Activated B cell treated with CpG ODN at 0.5 μM for 24 hours (primary cell): ENCODE results near the gene RERE. TPM values are rescaled to one million over a fixed set of nuclear protein-coding genes. Genes with fewer than 3 reads are reported as not detected.
"Not testable (repeated sequence)": the region's sequence is repeated elsewhere in the genome, so short reads cannot be mapped to it uniquely, and the experiment has no call there.

Source experiments
- ATAC-seq: fragments of 200-7000 bp; cut with Tn5 transposase; one replicate; pipeline ENCODE4 v1.10.0; 2021; ENCODE audit warnings: low read depth, mild to moderate bottlenecking, moderate library complexity
- CTCF ChIA-PET: fragments of 350-600 bp; sonication (Branson Sonifier 250); formaldehyde crosslinking; loops from one replicate; lab custom pipeline; 2021; ENCODE audit warnings: antibody characterized with exemption; lab: Charles Lee
- POLR2A ChIA-PET: fragments of 350-600 bp; sonication (Branson Sonifier 250); formaldehyde crosslinking; loops from one replicate; lab custom pipeline; 2021; ENCODE audit warnings: antibody characterized with exemption; lab: Charles Lee
- DNase-seq: peaks from one replicate; pipeline ENCODE4 v3.0.0; 2022
- H3K27ac Mint-ChIP-seq: one replicate; pipeline ENCODE4 v1.8.0; 2020; ENCODE audit warnings: mixed read lengths
- H3K27me3 Mint-ChIP-seq: one replicate; pipeline ENCODE4 v1.8.0; 2021; ENCODE audit warnings: mixed read lengths
- H3K36me3 Mint-ChIP-seq: one replicate; pipeline ENCODE4 v1.8.0; 2021; ENCODE audit warnings: low read depth, mixed read lengths
- H3K4me1 Mint-ChIP-seq: one replicate; pipeline ENCODE4 v1.8.0; 2021; ENCODE audit warnings: mixed read lengths
- H3K4me3 Mint-ChIP-seq: one replicate; pipeline ENCODE4 v1.8.0; 2020; ENCODE audit warnings: mild to moderate bottlenecking, mixed read lengths
- H3K9me3 Mint-ChIP-seq: one replicate; pipeline ENCODE4 v1.8.0; 2020; ENCODE audit warnings: mixed read lengths
- intact Hi-C: fragments of 100-400 bp; cut with micrococcal nuclease; formaldehyde crosslinking; loops from one replicate; pipeline ENCODE4 v1.15.1; 2024
- total RNA-seq: library from RNA; stranded (reverse); gene quantifications from 2 replicates; pipeline ENCODE4 v1.2.3, GENCODE V29; 2022
- TF ChIP-seq, protein P1 (sequence below): fragments of 200-600 bp; IDR thresholded peaks from one replicate; pipeline ENCODE4 v1.8.0; 2022; ENCODE audit warnings: antibody characterized with exemption, mild to moderate bottlenecking

RERE gene
- total RNA-seq, 1 donor from 2014 or later: 98.8 TPM

DNA sequence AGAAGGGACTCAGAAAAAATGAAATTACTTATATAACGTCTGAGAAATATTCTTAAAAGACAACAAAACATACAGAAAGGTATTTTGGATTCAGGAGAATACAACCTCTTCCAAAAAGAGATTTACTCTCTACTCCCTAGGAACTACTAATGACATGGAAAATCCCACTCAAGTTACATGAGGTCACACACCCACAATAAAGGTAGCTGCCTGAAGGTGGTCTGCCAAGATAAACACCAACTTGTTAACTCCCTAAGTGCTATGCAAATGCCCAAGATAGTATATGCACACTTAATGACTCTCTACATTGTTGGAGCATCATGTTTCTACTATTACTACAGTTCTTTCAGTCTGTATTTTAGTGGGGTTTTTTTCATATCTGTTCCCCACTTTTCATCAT is 26.5 kb downstream of the RERE start:
- no peaks in the 10 kb centered on the region for H3K4me1 Mint-ChIP-seq
- TF ChIP-seq, protein P1, sequence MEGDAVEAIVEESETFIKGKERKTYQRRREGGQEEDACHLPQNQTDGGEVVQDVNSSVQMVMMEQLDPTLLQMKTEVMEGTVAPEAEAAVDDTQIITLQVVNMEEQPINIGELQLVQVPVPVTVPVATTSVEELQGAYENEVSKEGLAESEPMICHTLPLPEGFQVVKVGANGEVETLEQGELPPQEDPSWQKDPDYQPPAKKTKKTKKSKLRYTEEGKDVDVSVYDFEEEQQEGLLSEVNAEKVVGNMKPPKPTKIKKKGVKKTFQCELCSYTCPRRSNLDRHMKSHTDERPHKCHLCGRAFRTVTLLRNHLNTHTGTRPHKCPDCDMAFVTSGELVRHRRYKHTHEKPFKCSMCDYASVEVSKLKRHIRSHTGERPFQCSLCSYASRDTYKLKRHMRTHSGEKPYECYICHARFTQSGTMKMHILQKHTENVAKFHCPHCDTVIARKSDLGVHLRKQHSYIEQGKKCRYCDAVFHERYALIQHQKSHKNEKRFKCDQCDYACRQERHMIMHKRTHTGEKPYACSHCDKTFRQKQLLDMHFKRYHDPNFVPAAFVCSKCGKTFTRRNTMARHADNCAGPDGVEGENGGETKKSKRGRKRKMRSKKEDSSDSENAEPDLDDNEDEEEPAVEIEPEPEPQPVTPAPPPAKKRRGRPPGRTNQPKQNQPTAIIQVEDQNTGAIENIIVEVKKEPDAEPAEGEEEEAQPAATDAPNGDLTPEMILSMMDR: no peak
- DNase-seq (no peak), ATAC-seq (no peak)
- H3K27me3 Mint-ChIP-seq: no peaks in the 10 kb centered on the region
- intact Hi-C loops: no loop called here
- ChIA-PET CTCF (no interaction called here), POLR2A (no interaction called here)
- no peaks in the 10 kb centered on the region for H3K9me3 Mint-ChIP-seq
- peaks cover 12% of the 10 kb centered on the region for H3K36me3 Mint-ChIP-seq
- H3K27ac Mint-ChIP-seq: no peak overlapping the region
- H3K4me3 Mint-ChIP-seq: no peak overlapping the region

DNA sequence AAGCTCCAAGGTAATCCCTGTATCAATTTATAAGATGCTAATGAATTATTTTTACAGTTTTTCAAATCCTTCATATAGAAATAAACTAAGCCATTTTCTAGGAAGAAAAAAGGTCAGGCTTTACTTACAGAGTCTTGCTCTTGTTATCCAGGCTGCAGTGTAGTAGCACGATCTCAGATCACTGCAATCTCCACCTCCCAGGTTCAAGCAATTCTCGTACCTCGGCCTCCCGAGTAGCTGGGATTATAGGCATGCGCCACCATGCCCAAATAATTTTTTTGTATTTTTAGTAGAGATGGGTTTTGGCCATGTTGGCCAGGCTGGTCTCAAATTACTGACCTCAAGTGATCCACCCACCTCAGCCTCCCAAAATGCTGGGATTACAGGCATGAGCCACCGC is 27.0 kb downstream of the RERE start:
- POLR2A ChIA-PET: no interaction called here
- CTCF ChIA-PET: no interaction called here
- no peaks in the 10 kb centered on the region for H3K27me3 Mint-ChIP-seq
- DNase-seq (no peak), ATAC-seq (no peak)
- peaks cover 2% of the 10 kb centered on the region for H3K4me1 Mint-ChIP-seq
- TF ChIP-seq, protein P1: no peak
- no peaks in the 10 kb centered on the region for H3K9me3 Mint-ChIP-seq
- intact Hi-C loops: no loop called here
- no peak overlapping the region for H3K27ac Mint-ChIP-seq
- H3K36me3 Mint-ChIP-seq: peaks cover 12% of the 10 kb centered on the region
- H3K4me3 Mint-ChIP-seq: no peak overlapping the region

DNA sequence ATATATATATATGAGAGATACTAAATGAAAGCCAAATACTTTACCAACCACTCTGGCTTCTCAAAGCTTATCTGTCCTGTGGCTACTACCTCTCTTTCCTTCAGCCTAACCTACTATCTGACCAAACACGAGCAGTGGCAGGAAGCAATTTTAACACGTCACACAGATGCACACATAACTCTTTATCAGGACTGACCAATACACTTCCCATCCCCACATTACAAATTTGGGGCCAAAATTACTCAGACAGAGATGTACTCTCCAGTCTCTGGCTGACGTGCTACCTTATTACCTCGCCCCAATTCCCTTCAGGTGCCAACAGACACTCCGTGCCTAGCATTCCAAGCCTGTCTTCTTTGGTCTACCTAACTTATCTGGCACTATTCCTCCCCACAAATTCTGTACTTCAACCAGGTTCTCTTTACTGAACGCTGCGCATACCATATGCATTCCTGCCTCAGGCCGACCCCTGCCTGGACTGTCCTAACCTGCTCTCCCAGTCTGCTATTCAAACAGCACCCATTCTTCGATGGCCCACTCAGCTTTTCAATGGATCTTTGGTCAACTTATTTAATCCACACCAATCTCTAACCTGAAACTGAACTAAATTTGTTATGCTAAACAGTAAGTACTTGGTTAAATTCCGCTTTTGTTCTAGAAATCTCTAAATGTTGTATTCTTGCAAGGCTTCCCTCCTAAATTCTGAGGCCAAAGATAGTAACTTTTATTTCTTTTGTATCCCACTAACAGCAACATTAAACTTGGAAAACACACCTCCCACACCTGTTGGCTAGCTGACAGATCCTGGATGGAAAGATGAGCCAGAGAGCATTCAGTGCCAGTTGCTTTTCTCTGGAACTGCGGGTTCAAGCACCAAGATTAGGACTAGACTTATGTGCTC is 27.9 kb downstream of the RERE start:
- CTCF ChIA-PET: no interaction called here
- Mint-ChIP-seq H3K4me3 (no peak overlapping the region), H3K4me1 (peaks cover 9% of the 10 kb centered on the region), H3K36me3 (peaks cover 10% of the 10 kb centered on the region), H3K9me3 (no peaks in the 10 kb centered on the region), H3K27me3 (no peaks in the 10 kb centered on the region), H3K27ac (no peak overlapping the region)
- POLR2A ChIA-PET: no interaction called here
- ATAC-seq (no peak), DNase-seq (no peak)
- intact Hi-C loops: no loop called here
- TF ChIP-seq, protein P1: no peak

GRCh38 chr1:8787218-8787617 is 30.2 kb downstream of the RERE start:
- no peak for DNase-seq
- Mint-ChIP-seq H3K9me3 (no peaks in the 10 kb centered on the region), H3K4me3 (no peak overlapping the region), H3K27me3 (no peaks in the 10 kb centered on the region), H3K27ac (no peak overlapping the region), H3K4me1 (peaks cover 9% of the 10 kb centered on the region), H3K36me3 (peaks cover 6% of the 10 kb centered on the region)
- ATAC-seq: no peak
- intact Hi-C loops: no loop called here
- TF ChIP-seq, protein P1: no peak
- ChIA-PET POLR2A (no interaction called here), CTCF (no interaction called here)

DNA sequence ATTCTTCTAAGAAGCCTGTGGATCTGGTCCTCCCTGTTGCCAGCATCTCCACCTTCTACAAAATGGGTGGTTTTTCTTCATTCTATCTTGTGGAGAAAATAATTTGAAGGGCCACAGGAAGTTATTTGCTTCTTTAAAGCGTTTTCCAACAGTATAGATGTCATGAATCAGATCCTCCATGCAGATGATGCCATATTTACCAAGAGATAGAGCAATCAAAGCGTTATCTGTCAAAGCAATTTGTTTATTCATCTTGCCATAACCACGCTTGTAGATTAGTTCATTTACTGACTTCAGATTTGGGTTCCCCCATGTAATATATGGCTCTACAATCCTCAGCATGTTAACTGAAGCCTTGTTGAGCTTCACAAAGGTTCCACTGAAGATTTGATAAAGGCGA is 31.2 kb downstream of the RERE start:
- H3K27ac Mint-ChIP-seq, H3K27me3 Mint-ChIP-seq, DNase-seq, H3K4me3 Mint-ChIP-seq, CTCF ChIA-PET, H3K36me3 Mint-ChIP-seq, ATAC-seq, intact Hi-C loops, POLR2A ChIA-PET, H3K9me3 Mint-ChIP-seq: not testable (repeated sequence)
- H3K4me1 Mint-ChIP-seq: peaks cover 14% of the 10 kb centered on the region
